Naive B cell (primary cell): ENCODE results near the gene ANP32B. TPM values are rescaled to one million over a fixed set of nuclear protein-coding genes. Genes with fewer than 3 reads are reported as not detected.
A peak's percentile ranks its signal among the peaks of the same experiment; 100 is the strongest.
"Not testable (repeated sequence)": the region's sequence is repeated elsewhere in the genome, so short reads cannot be mapped to it uniquely, and the experiment has no call there.

ENCODE experiments used
- ATAC-seq, 2 donors: fragments of 150-1000 bp; cut with Tn5 transposase; 2 replicates each; pipeline ENCODE4 v1.10.0; 2021; ENCODE audit warnings: low read depth in 2 of 2, mild to moderate bottlenecking in 2 of 2, moderate library complexity in 2 of 2
- DNase-seq: peaks from one replicate; pipeline ENCODE4 v3.0.0; 2022
- H3K27ac Mint-ChIP-seq, 6 donors: one replicate each; pipeline ENCODE4 v1.8.0; 2020 to 2022; ENCODE audit warnings: mild to moderate bottlenecking in 6 of 6, mixed read lengths in 6 of 6, moderate library complexity in 5 of 6, inconsistent platforms in 2 of 6
- H3K27me3 Mint-ChIP-seq, 3 donors: one replicate each; pipeline ENCODE4 v1.8.0; 2021 to 2022; ENCODE audit warnings: mixed read lengths in 3 of 3, mild to moderate bottlenecking in 1 of 3
- H3K36me3 Mint-ChIP-seq, 2 donors: one replicate each; pipeline ENCODE4 v1.8.0; 2020 to 2022; ENCODE audit warnings: mixed read lengths in 2 of 2, inconsistent platforms in 1 of 2, mild to moderate bottlenecking in 1 of 2
- H3K4me1 Mint-ChIP-seq, 3 donors: one replicate each; pipeline ENCODE4 v1.8.0; 2020 to 2022; ENCODE audit warnings: mixed read lengths in 3 of 3, inconsistent platforms in 1 of 3, mild to moderate bottlenecking in 1 of 3, moderate library complexity in 1 of 3
- H3K4me3 Mint-ChIP-seq, 8 donors: one replicate each; pipeline ENCODE4 v1.8.0; 2020 to 2022; ENCODE audit warnings: mild to moderate bottlenecking in 8 of 8, mixed read lengths in 8 of 8, moderate library complexity in 8 of 8, inconsistent platforms in 2 of 8
- H3K9me3 Mint-ChIP-seq, 7 donors: one replicate each; pipeline ENCODE4 v1.8.0; 2020 to 2022; ENCODE audit warnings: mixed read lengths in 7 of 7, mild to moderate bottlenecking in 5 of 7, inconsistent platforms in 2 of 7, moderate library complexity in 1 of 7
- polyA plus RNA-seq, 6 donors: library from polyadenylated mRNA; unstranded; fragments of 300-500 nt; fragmentation: Illumina TruSeq; gene quantifications; one replicate each; pipeline ENCODE4 v1.2.3, GENCODE V29; 2021; ENCODE audit warnings: low read depth in 6 of 6

ANP32B gene
- polyA plus RNA-seq, 6 donors from 2014 or later, result 47.9 to 75.3 (median 70.6) TPM

DNA sequence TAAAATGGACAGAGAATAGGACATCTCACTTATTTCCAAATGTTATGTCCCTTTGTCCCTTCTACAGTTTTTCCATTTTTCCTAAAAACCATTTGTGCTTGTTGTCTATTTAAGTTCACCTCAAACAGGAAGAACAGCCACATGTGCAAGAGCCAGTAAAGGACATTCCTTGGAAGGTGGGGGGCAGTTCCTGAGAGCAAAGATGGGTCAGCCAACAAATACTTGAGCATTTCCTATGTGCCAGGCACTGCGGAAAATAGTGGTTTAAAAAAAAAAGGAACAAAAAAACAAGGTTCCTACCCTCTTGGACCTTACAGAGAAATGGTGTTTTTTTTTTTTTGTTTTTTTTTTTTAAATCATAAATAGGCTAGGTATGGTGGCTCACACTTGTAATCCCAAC, 26.8 kb downstream of the ANP32B start:
- Mint-ChIP-seq H3K36me3 (peaks cover 25 to 34% of the 10 kb centered on the region in 2 donors), H3K9me3 (no peaks in the 10 kb centered on the region), H3K27me3 (no peaks in the 10 kb centered on the region), H3K27ac (peak overlapping the region in 4 of 6 donors; percentile 4 to 93 (median 36)), H3K4me3 (no peak overlapping the region), H3K4me1 (peaks cover 21 to 22% (median 21%) of the 10 kb centered on the region in 3 donors)
- ATAC-seq (no peak), DNase-seq (no peak)

- Mint-ChIP-seq H3K9me3 (no peaks in the 10 kb centered on the region), H3K4me3 (peak overlapping the region in 3 of 8 donors; percentile 12 to 48 (median 32)), H3K27me3 (no peaks in the 10 kb centered on the region), H3K4me1 (peaks cover 21 to 22% (median 21%) of the 10 kb centered on the region in 3 donors), H3K27ac (peak overlapping the region; percentile 3 to 93 (median 68)), H3K36me3 (peaks cover 30 to 37% of the 10 kb centered on the region in 2 donors)
- peak; percentile 35 for DNase-seq
- ATAC-seq, result peak; percentile 98 to 100
Measured at GRCh38 chr9:98010445-98010844, 27.3 kb downstream of the ANP32B start.

GRCh38 chr9:98011122-98011521, 28.0 kb downstream of the ANP32B start:
- no peaks in the 10 kb centered on the region for H3K9me3 Mint-ChIP-seq
- DNase-seq (no peak), ATAC-seq (no peak)
- no peaks in the 10 kb centered on the region for H3K27me3 Mint-ChIP-seq
- H3K4me1 Mint-ChIP-seq, result peaks cover 21 to 22% (median 21%) of the 10 kb centered on the region in 3 donors
- H3K4me3 Mint-ChIP-seq, result peak overlapping the region in 2 of 8 donors; percentile 1 to 29
- H3K27ac Mint-ChIP-seq, result peak overlapping the region in 5 of 6 donors; percentile 21 to 75 (median 58)
- H3K36me3 Mint-ChIP-seq, result peaks cover 27 to 39% of the 10 kb centered on the region in 2 donors

- Mint-ChIP-seq H3K27ac (peak overlapping the region in 2 of 6 donors; percentile 67 to 72), H3K36me3 (peaks cover 13 to 37% of the 10 kb centered on the region in 2 donors), H3K4me3 (no peak overlapping the region), H3K4me1 (peaks cover 2 to 5% (median 3%) of the 10 kb centered on the region in 3 donors), H3K9me3 (no peaks in the 10 kb centered on the region), H3K27me3 (no peaks in the 10 kb centered on the region)
- ATAC-seq (no peak), DNase-seq (no peak)
Measured at GRCh38 chr9:98016137-98016680, 33.1 kb downstream of the ANP32B start.

GRCh38 chr9:98017306-98017705, 34.2 kb downstream of the ANP32B start:
- H3K36me3 Mint-ChIP-seq, result peaks cover 7 to 29% of the 10 kb centered on the region in 2 donors

DNA sequence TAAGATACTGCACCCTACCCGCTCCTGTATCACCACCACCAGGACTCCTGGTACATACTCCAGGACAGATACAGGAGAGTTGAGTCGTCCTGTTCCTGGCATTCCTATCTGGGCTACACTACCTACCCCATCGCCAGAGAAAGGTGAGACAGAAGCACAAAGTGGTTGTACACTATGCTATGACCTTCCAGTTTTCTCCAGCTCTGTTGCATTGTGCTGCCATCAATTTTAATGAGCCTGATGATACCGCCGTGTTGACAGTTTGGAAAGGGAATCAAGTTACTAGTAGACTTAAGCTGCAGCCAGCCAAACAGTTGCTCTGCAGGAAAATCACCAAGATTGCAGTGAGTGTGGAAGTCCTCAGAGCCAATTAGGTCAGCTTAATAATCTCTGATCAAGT, 35.2 kb downstream of the ANP32B start:
- H3K4me3 Mint-ChIP-seq, result no peak overlapping the region
- no peaks in the 10 kb centered on the region for H3K9me3 Mint-ChIP-seq
- H3K27me3 Mint-ChIP-seq, result no peaks in the 10 kb centered on the region
- H3K36me3 Mint-ChIP-seq, result peaks cover 7 to 27% of the 10 kb centered on the region in 2 donors
- H3K4me1 Mint-ChIP-seq, result peaks cover 3 to 6% (median 4%) of the 10 kb centered on the region in 3 donors
- H3K27ac Mint-ChIP-seq, result peak overlapping the region in 2 of 6 donors; percentile 8 to 83
- ATAC-seq, result no peak
- DNase-seq, result no peak

More at GRCh38 chr9:98017306-98017705, 34.2 kb downstream of the ANP32B start:
- DNase-seq, result no peak
- peaks cover 3 to 6% (median 4%) of the 10 kb centered on the region in 3 donors for H3K4me1 Mint-ChIP-seq
- ATAC-seq, result no peak
- no peaks in the 10 kb centered on the region for H3K9me3 Mint-ChIP-seq
- H3K4me3 Mint-ChIP-seq, result no peak overlapping the region
- H3K27me3 Mint-ChIP-seq, result no peaks in the 10 kb centered on the region
- H3K27ac Mint-ChIP-seq, result peak overlapping the region in 2 of 6 donors; percentile 9 to 48

DNA sequence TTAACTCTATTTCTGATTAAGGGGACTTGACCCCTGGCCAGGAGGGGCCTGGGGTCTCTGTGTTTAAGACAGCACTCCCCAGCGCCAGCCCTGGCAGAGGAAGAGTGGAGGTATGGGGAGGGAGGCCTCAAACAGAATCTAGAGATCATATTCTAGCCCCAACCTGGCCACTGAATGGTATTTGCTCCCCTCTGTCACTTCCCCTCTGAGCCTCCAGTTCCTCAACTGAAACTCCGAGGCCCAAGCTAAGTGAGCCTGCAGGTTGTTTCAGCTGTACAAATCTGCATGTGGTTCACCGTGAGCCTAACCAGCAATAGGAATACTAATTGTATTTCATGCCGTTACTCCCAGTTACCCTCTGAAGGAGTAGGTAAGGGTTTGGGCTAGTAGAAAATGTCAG, 36.0 kb downstream of the ANP32B start:
- Mint-ChIP-seq H3K4me3 (no peak overlapping the region), H3K27me3 (no peaks in the 10 kb centered on the region), H3K27ac (peak overlapping the region in 2 of 6 donors; percentile 8 to 33), H3K4me1 (peaks cover 3 to 6% (median 4%) of the 10 kb centered on the region in 3 donors), H3K36me3 (peaks cover 7 to 27% of the 10 kb centered on the region in 2 donors), H3K9me3 (no peaks in the 10 kb centered on the region)
- no peak for DNase-seq
- no peak for ATAC-seq

DNA sequence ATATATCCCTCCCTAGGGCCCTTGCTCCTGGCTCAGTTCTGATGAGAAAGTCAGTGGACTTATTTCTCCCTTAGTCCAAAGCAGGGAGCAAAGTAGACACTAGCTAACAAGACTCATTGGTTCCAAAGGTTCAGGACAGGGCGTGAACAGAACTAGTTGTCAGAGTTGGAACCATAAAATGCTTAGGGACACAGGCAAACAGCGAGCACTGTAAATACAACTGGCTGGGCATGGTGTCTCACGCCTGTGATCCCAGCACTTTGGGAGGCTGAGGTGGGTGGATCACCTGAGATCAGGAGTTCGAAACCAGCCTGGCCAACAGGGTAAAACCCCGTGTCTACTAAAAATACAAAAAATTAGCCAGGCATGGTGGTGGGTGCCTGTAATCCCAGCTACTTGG, 36.7 kb downstream of the ANP32B start:
- not testable (repeated sequence) for DNase-seq, ATAC-seq, H3K27me3 Mint-ChIP-seq, H3K4me3 Mint-ChIP-seq, H3K4me1 Mint-ChIP-seq, H3K9me3 Mint-ChIP-seq
- H3K36me3 Mint-ChIP-seq, result peaks cover 7 to 26% of the 10 kb centered on the region in 2 donors
- peak overlapping the region in 2 of 6 donors; percentile 47 to 55 for H3K27ac Mint-ChIP-seq

DNA sequence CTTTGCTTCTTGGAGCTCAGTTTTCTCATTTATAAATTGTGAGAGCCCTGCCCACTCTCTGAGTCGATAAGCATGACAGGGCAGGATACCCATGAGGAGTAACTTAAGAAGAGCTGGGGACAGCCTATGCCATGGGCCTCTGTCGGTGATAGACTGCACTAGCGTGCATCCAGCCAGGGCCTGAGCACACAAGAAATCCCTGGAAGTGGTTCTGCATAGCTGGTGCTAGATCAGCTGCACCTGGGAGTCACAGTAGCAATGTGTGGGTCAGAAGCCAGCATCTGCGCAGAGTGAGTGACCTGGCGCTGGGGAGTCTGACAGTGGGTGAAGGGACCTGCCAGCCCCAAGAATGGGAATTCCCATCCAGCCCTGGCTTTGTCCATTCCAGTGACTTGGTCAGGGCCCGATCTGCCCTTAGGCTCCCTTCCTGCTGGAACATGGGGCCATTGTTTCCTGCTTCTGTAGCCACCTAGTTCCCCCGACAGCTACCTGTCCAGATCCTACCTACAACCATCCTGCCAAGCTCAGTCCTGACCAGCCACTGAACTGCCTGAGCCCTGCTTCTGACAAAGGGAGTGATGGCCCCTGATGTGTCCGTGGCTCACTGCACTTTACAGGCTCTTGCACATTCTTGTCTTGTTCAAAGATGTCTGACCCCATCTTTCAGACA, 37.5 kb downstream of the ANP32B start:
- Mint-ChIP-seq H3K27me3 (no peaks in the 10 kb centered on the region), H3K4me3 (no peak overlapping the region), H3K36me3 (peaks cover under 1 to 18% of the 10 kb centered on the region in 2 donors), H3K27ac (no peak overlapping the region), H3K9me3 (no peaks in the 10 kb centered on the region), H3K4me1 (peaks cover 0 to 6% (median 4%) of the 10 kb centered on the region in 3 donors)
- ATAC-seq (no peak), DNase-seq (no peak)

GRCh38 chr9:98021306-98022040, 38.3 kb downstream of the ANP32B start:
- peaks cover 0 to 27% of the 10 kb centered on the region in 2 donors for H3K36me3 Mint-ChIP-seq
- no peaks in the 10 kb centered on the region for H3K9me3 Mint-ChIP-seq
- peak overlapping the region in 1 of 6 donors; percentile 70 for H3K27ac Mint-ChIP-seq
- no peak overlapping the region for H3K4me3 Mint-ChIP-seq
- ATAC-seq (no peak), DNase-seq (no peak)
- H3K4me1 Mint-ChIP-seq, result peaks cover 0 to 7% (median 6%) of the 10 kb centered on the region in 3 donors
- no peaks in the 10 kb centered on the region for H3K27me3 Mint-ChIP-seq

DNA sequence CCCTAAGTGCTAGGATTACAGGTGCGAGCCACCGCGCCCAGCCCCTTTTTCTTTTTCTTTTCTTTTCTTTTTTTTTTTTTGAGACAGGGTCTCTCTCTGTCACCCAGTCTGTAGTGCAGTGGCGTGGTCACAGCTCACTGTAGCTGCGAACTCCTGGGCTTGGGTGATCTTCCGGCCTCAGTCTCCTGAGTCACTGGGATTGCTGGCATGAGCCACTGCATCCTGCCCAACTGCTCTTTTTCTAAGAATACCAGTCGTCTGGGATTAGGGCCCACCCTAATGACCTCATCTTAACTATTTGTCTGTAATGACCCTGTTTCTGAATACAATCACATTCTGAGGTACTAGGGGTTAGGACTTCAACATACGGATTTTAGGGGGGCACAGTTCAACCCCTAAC, 39.3 kb downstream of the ANP32B start:
- Mint-ChIP-seq H3K4me3 (no peak overlapping the region), H3K27me3 (no peaks in the 10 kb centered on the region)

GRCh38 chr9:98024702-98025101, 41.6 kb downstream of the ANP32B start:
- Mint-ChIP-seq H3K36me3 (peaks cover 0 to 17% of the 10 kb centered on the region in 2 donors), H3K4me1 (peaks cover 0 to 6% (median 3%) of the 10 kb centered on the region in 3 donors), H3K4me3 (no peak overlapping the region), H3K27me3 (no peaks in the 10 kb centered on the region), H3K9me3 (no peaks in the 10 kb centered on the region), H3K27ac (no peak overlapping the region)
- DNase-seq (no peak), ATAC-seq (no peak)

More for the DNA sequence above, 39.3 kb downstream of the ANP32B start:
- no peak for ATAC-seq
- Mint-ChIP-seq H3K27ac (peak overlapping the region in 2 of 6 donors; percentile 6 to 84), H3K36me3 (peaks cover 0 to 22% of the 10 kb centered on the region in 2 donors), H3K9me3 (no peaks in the 10 kb centered on the region), H3K4me1 (peaks cover 0 to 6% (median 3%) of the 10 kb centered on the region in 3 donors)
- no peak for DNase-seq

DNA sequence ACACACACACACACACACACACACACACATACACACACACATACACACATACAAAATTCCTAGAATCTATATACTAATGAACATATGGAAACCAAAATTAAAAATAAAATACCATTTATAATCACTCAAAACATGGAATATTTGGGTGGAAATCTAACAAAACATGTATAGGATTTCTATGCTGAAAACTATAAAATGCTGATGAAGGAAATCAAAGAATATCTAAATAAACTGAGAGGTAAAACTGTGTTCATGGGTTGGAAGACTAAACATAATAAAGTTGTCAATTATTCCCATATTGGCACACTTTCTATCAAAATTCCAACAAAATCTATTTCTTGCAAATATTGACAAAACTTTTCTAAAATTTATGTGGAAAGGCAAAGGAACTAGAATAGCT, 48.0 kb downstream of the ANP32B start:
- no peak overlapping the region for H3K27ac Mint-ChIP-seq

More for the DNA sequence above, 48.0 kb downstream of the ANP32B start:
- H3K4me1 Mint-ChIP-seq, result peaks cover 11 to 17% (median 12%) of the 10 kb centered on the region in 3 donors
- no peaks in the 10 kb centered on the region for H3K9me3 Mint-ChIP-seq
- H3K4me3 Mint-ChIP-seq, result no peak overlapping the region
- ATAC-seq, result no peak
- DNase-seq, result no peak
- peaks cover 0 to 12% of the 10 kb centered on the region in 2 donors for H3K36me3 Mint-ChIP-seq
- peaks cover 0 to 10% (median 0%) of the 10 kb centered on the region in 3 donors for H3K27me3 Mint-ChIP-seq
